Osteoblast (primary cell): ENCODE measurements around the gene FBXW7. TPM values are rescaled to one million over a fixed set of nuclear protein-coding genes. Genes with fewer than 3 reads are reported as not detected.

Experiments used
- DNase-seq: peaks from one replicate; pipeline ENCODE4 v3.0.0; 2011; ENCODE audit warnings: low spot score, mixed read lengths; ENCODE audit not compliant: insufficient read length; ENCODE audit errors: missing footprints
- H2AFZ ChIP-seq: 2 replicates; pipeline ENCODE4 v1.6.0; 2011; ENCODE audit warnings: mild to moderate bottlenecking, low read length
- H3K27ac ChIP-seq: 2 replicates; pipeline ENCODE4 v1.5.1; 2011; ENCODE audit warnings: mild to moderate bottlenecking, low read depth, low read length, moderate library complexity
- H3K27me3 ChIP-seq: 2 replicates; pipeline ENCODE4 v1.6.0; 2012; ENCODE audit warnings: mild to moderate bottlenecking, control low read depth, inconsistent platforms, low read length, moderate library complexity; ENCODE audit not compliant: insufficient read depth
- H3K36me3 ChIP-seq: 2 replicates; pipeline ENCODE4 v1.5.1; 2011; ENCODE audit warnings: mild to moderate bottlenecking, low read length, control low read depth, moderate library complexity; ENCODE audit not compliant: insufficient read depth
- H3K4me1 ChIP-seq: 2 replicates; pipeline ENCODE4 v1.5.1; 2011; ENCODE audit warnings: mild to moderate bottlenecking, low read length, control low read depth, moderate library complexity; ENCODE audit not compliant: insufficient read depth
- H3K4me2 ChIP-seq: 2 replicates; pipeline ENCODE4 v1.6.0; 2011; ENCODE audit warnings: mild to moderate bottlenecking, low read length; ENCODE audit not compliant: insufficient read depth
- H3K4me3 ChIP-seq: fragments of 200-600 bp; sonication (generic); 3 replicates; pipeline ENCODE4 v1.5.1; 2012; ENCODE audit warnings: mild to moderate bottlenecking, low read length, inconsistent platforms; ENCODE audit not compliant: insufficient read depth
- H3K79me2 ChIP-seq: 2 replicates; pipeline ENCODE4 v1.6.0; 2012; ENCODE audit warnings: mild to moderate bottlenecking, low read length, control low read depth, inconsistent platforms; ENCODE audit not compliant: insufficient read depth
- H3K9me3 ChIP-seq: 2 replicates; pipeline ENCODE4 v1.5.1; 2011; ENCODE audit warnings: low read depth, low read length, control low read depth
- H4K20me1 ChIP-seq: 2 replicates; pipeline ENCODE4 v1.6.0; 2012; ENCODE audit warnings: mild to moderate bottlenecking, low read length, control low read depth; ENCODE audit not compliant: insufficient read depth
- CTCF ChIP-seq: IDR thresholded peaks from 2 replicates; pipeline ENCODE4 v1.5.1; 2011; ENCODE audit warnings: mild to moderate bottlenecking, low read depth, low read length, moderate library complexity; ENCODE audit errors: extremely low read depth
- total RNA-seq: library from RNA; depleted of rRNA; stranded (reverse); fragments of >200 nt; gene quantifications from 2 replicates; pipeline ENCODE4 v1.2.3, GENCODE V29; 2012

Gene FBXW7
- total RNA-seq, 1 donor, result 74.9 TPM

GRCh38 chr4:152346979-152347378 lies 188.9 kb downstream of the FBXW7 start:
- Histone ChIP-seq H4K20me1 (no peaks in the 10 kb centered on the region), H3K4me1 (peaks cover 13% of the 10 kb centered on the region), H2AFZ (no peak overlapping the region), H3K27me3 (no peaks in the 10 kb centered on the region), H3K27ac (no peak overlapping the region), H3K36me3 (no peaks in the 10 kb centered on the region), H3K79me2 (peaks cover 4% of the 10 kb centered on the region), H3K4me2 (no peak overlapping the region), H3K9me3 (no peaks in the 10 kb centered on the region), H3K4me3 (no peak overlapping the region)
- no peak for DNase-seq
- no peak for TF ChIP-seq CTCF

GRCh38 chr4:152346526-152346925 lies 189.4 kb downstream of the FBXW7 start:
- H3K27ac ChIP-seq, result no peak overlapping the region
- no peak overlapping the region for H3K4me2 ChIP-seq
- TF ChIP-seq CTCF, result no peak
- H3K9me3 ChIP-seq, result no peaks in the 10 kb centered on the region
- no peak overlapping the region for H2AFZ ChIP-seq
- no peaks in the 10 kb centered on the region for H3K36me3 ChIP-seq
- no peaks in the 10 kb centered on the region for H4K20me1 ChIP-seq
- H3K4me3 ChIP-seq, result no peak overlapping the region
- no peak for DNase-seq
- H3K4me1 ChIP-seq, result peaks cover 9% of the 10 kb centered on the region
- peaks cover 4% of the 10 kb centered on the region for H3K79me2 ChIP-seq
- H3K27me3 ChIP-seq, result no peaks in the 10 kb centered on the region

- Histone ChIP-seq H2AFZ (no peak overlapping the region), H3K36me3 (no peaks in the 10 kb centered on the region), H3K79me2 (no peaks in the 10 kb centered on the region), H3K9me3 (no peaks in the 10 kb centered on the region), H3K4me2 (no peak overlapping the region), H3K4me1 (peaks cover 4% of the 10 kb centered on the region), H4K20me1 (peaks cover 3% of the 10 kb centered on the region), H3K27ac (no peak overlapping the region), H3K27me3 (no peaks in the 10 kb centered on the region), H3K4me3 (no peak overlapping the region)
- DNase-seq, result no peak
- TF ChIP-seq CTCF, result no peak
Observed at GRCh38 chr4:152344001-152344400, 191.9 kb downstream of the FBXW7 start.

- H3K4me2 ChIP-seq, result peak overlapping the region; percentile 25
- no peaks in the 10 kb centered on the region for H3K9me3 ChIP-seq
- no peaks in the 10 kb centered on the region for H3K79me2 ChIP-seq
- no peaks in the 10 kb centered on the region for H3K36me3 ChIP-seq
- DNase-seq, result peak; percentile 55
- H4K20me1 ChIP-seq, result peaks cover 3% of the 10 kb centered on the region
- peaks cover 4% of the 10 kb centered on the region for H3K4me1 ChIP-seq
- no peak overlapping the region for H3K4me3 ChIP-seq
- no peaks in the 10 kb centered on the region for H3K27me3 ChIP-seq
- no peak for TF ChIP-seq CTCF
- peak overlapping the region; percentile 52 for H3K27ac ChIP-seq
- H2AFZ ChIP-seq, result no peak overlapping the region
Observed at GRCh38 chr4:152342293-152342692, 193.6 kb downstream of the FBXW7 start.
